Small intestine (tissue), 7 donors: ENCODE results near the gene EHD4. TPM values are rescaled to one million over a fixed set of nuclear protein-coding genes. Genes with fewer than 3 reads are reported as not detected.
A peak's percentile ranks its signal among the peaks of the same experiment; 100 is the strongest.

ENCODE experiments used
- DNase-seq, 2 donors: peaks; one replicate each; pipeline versions ENCODE4 v3.0.0 to v3.0.0-alpha.2; 2013
- FAIRE-seq: peaks from 2 replicates; lab custom pipeline; 2012; peaks lifted over from hg19 to GRCh38; lab: Jason Lieb, UNC
- H3K27ac ChIP-seq, 3 donors: one replicate each; pipeline ENCODE4 v1.5.1; 2013; ENCODE audit warnings: low read length in 2 of 3, mild to moderate bottlenecking in 2 of 3, control low read depth in 1 of 3, inconsistent platforms in 1 of 3, low read depth in 1 of 3, moderate library complexity in 1 of 3
- H3K27me3 ChIP-seq, 3 donors: one replicate each; pipeline ENCODE4 v1.6.1; 2013; ENCODE audit warnings: low read length in 3 of 3, inconsistent platforms in 1 of 3; ENCODE audit not compliant: control insufficient read depth in 3 of 3, insufficient read depth in 3 of 3
- H3K36me3 ChIP-seq, 3 donors: one replicate each; pipeline ENCODE4 v1.6.1; 2013; ENCODE audit warnings: low read length in 3 of 3, inconsistent platforms in 1 of 3, low read depth in 1 of 3, mild to moderate bottlenecking in 1 of 3, moderate library complexity in 1 of 3; ENCODE audit not compliant: control insufficient read depth in 3 of 3, insufficient read depth in 2 of 3
- H3K4me1 ChIP-seq, 3 donors: one replicate each; pipeline ENCODE4 v1.6.1; 2013; ENCODE audit warnings: low read length in 2 of 3, inconsistent platforms in 1 of 3, low read depth in 1 of 3, mild to moderate bottlenecking in 1 of 3, moderate library complexity in 1 of 3; ENCODE audit not compliant: control insufficient read depth in 3 of 3, insufficient read depth in 2 of 3
- H3K4me3 ChIP-seq, 3 donors: one replicate each; pipeline ENCODE4 v1.5.1; 2013; ENCODE audit warnings: low read length in 3 of 3, control low read depth in 1 of 3, inconsistent platforms in 1 of 3, low read depth in 1 of 3, mild to moderate bottlenecking in 1 of 3, moderate library complexity in 1 of 3
- H3K9me3 ChIP-seq, 2 donors: one replicate each; pipeline ENCODE4 v1.6.1; 2013; ENCODE audit warnings: low read depth in 1 of 2, low read length in 1 of 2; ENCODE audit not compliant: control insufficient read depth in 2 of 2, insufficient read depth in 1 of 2
- WGBS, 3 donors: extraction: QIAGEN DNeasy Blood & Tissue Kit; methylation state at CpG; one replicate each; pipeline ENCODE4 v1.1.7; 2013; 5-methylcytosine and 5-hydroxymethylcytosine counted together
- polyA plus RNA-seq, 4 donors: library from polyadenylated mRNA; stranded (reverse) in 3 of 4; unstranded in 1 of 4; fragments of 200-250 nt in 3 of 4; fragments of 120-200 nt in 1 of 4; gene quantifications; one replicate each; pipeline versions ENCODE4 v1.2.1 to v1.2.3, GENCODE V29; 2013
- donor health status: healthy with polysubstance abuse.
- donor health status: control.
- donor health status: control.
- donor health status: Bipolar disorder and iron deficiency.
- donor health status: healthy.

EHD4 gene
- polyA plus RNA-seq, 4 donors, result 9.4 to 14.1 (median 11.5) TPM

GRCh38 chr15:41917767-41918430, 54.5 kb downstream of the EHD4 start:
- FAIRE-seq, result no peak
- Histone ChIP-seq H3K4me1 (peaks cover 0 to 29% (median 2%) of the 10 kb centered on the region in 3 donors), H3K27ac (peak overlapping the region; percentile 27 to 77 (median 44)), H3K36me3 (peaks cover 0 to 32% (median 3%) of the 10 kb centered on the region in 3 donors), H3K9me3 (peaks cover 0 to 6% of the 10 kb centered on the region in 2 donors), H3K4me3 (no peak overlapping the region), H3K27me3 (no peaks in the 10 kb centered on the region)
- 65 to 73% (median 70%) methylated on average over 10 of the region's 10 CpGs for WGBS, 3 donors
- DNase-seq, result peak; percentile 70 to 84

GRCh38 chr15:41915255-41915994, 56.9 kb downstream of the EHD4 start:
- peaks cover 0 to 23% (median 2%) of the 10 kb centered on the region in 3 donors for H3K4me1 ChIP-seq
- H3K9me3 ChIP-seq, result no peaks in the 10 kb centered on the region
- DNase-seq (no peak), FAIRE-seq (no peak)
- H3K4me3 ChIP-seq, result no peak overlapping the region
- no peak overlapping the region for H3K27ac ChIP-seq
- H3K36me3 ChIP-seq, result peaks cover 0 to 44% (median 3%) of the 10 kb centered on the region in 3 donors
- H3K27me3 ChIP-seq, result no peaks in the 10 kb centered on the region
- 87 to 95% (median 92%) methylated on average over 6 of the region's 6 CpGs for WGBS, 3 donors

GRCh38 chr15:41914411-41914810, 57.9 kb downstream of the EHD4 start:
- FAIRE-seq (no peak), DNase-seq (no peak)
- Histone ChIP-seq H3K4me1 (peaks cover 0 to 16% (median 2%) of the 10 kb centered on the region in 3 donors), H3K27me3 (no peaks in the 10 kb centered on the region), H3K27ac (no peak overlapping the region), H3K4me3 (no peak overlapping the region), H3K9me3 (no peaks in the 10 kb centered on the region), H3K36me3 (peaks cover 0 to 49% (median 3%) of the 10 kb centered on the region in 3 donors)
- WGBS, 3 donors, result 74 to 95% (median 82%) methylated on average over 5 of the region's 5 CpGs

GRCh38 chr15:41913256-41913655, 59.1 kb downstream of the EHD4 start:
- H3K4me1 ChIP-seq, result peaks cover 0 to 26% (median 2%) of the 10 kb centered on the region in 3 donors
- H3K4me3 ChIP-seq, result no peak overlapping the region
- peaks cover 0 to 49% (median 4%) of the 10 kb centered on the region in 3 donors for H3K36me3 ChIP-seq
- FAIRE-seq (no peak), DNase-seq (no peak)
- WGBS, 3 donors, result 77 to 88% (median 85%) methylated on average over 3 of the region's 3 CpGs
- no peak overlapping the region for H3K27ac ChIP-seq
- H3K27me3 ChIP-seq, result no peaks in the 10 kb centered on the region
- no peaks in the 10 kb centered on the region for H3K9me3 ChIP-seq

GRCh38 chr15:41911691-41912345, 60.5 kb downstream of the EHD4 start:
- no peak for DNase-seq
- WGBS, 3 donors, result 87 to 90% (median 89%) methylated on average over 13 to 14 of the region's 14 CpGs
- Histone ChIP-seq H3K27me3 (no peaks in the 10 kb centered on the region), H3K4me3 (no peak overlapping the region), H3K9me3 (no peaks in the 10 kb centered on the region), H3K27ac (no peak overlapping the region), H3K36me3 (peaks cover 0 to 57% (median 4%) of the 10 kb centered on the region in 3 donors), H3K4me1 (peaks cover 0 to 17% (median 0%) of the 10 kb centered on the region in 3 donors)
- FAIRE-seq, result no peak

GRCh38 chr15:41908736-41909461, 63.5 kb downstream of the EHD4 start:
- 68 to 77% (median 73%) methylated on average over 17 of the region's 17 CpGs for WGBS, 3 donors
- DNase-seq (peak in 1 of 2 donors; percentile 79), FAIRE-seq (no peak)
- Histone ChIP-seq H3K9me3 (peaks cover 0 to 7% of the 10 kb centered on the region in 2 donors), H3K4me3 (no peak overlapping the region), H3K4me1 (peaks cover 0 to 17% (median 0%) of the 10 kb centered on the region in 3 donors), H3K36me3 (peaks cover 0 to 77% (median 4%) of the 10 kb centered on the region in 3 donors), H3K27ac (peak overlapping the region in 1 of 3 donors; percentile 41), H3K27me3 (no peaks in the 10 kb centered on the region)

GRCh38 chr15:41907141-41907540, 65.2 kb downstream of the EHD4 start:
- peaks cover 0 to 16% (median 0%) of the 10 kb centered on the region in 3 donors for H3K4me1 ChIP-seq
- H3K27me3 ChIP-seq, result no peaks in the 10 kb centered on the region
- DNase-seq (no peak), FAIRE-seq (no peak)
- peaks cover 0 to 75% (median 4%) of the 10 kb centered on the region in 3 donors for H3K36me3 ChIP-seq
- H3K4me3 ChIP-seq, result no peak overlapping the region
- no peak overlapping the region for H3K27ac ChIP-seq
- WGBS, 3 donors, result 89 to 95% (median 91%) methylated on average over 3 of the region's 3 CpGs
- peaks cover 0 to 7% of the 10 kb centered on the region in 2 donors for H3K9me3 ChIP-seq
